Measurements from ENCODE around the gene CD300A. TPM values are rescaled to one million over a fixed set of nuclear protein-coding genes. Genes with fewer than 3 reads are reported as not detected.

The CD300A gene
- total and polyA plus RNA-seq, 2 of the 4 experiments (the other 2 are of a cell fraction) = not detected

GRCh38 chr17:74512624-74513091, 46.2 kb downstream of the CD300A start:
- Histone ChIP-seq H2AK5ac (ENCODE audit: low read depth, low read length) (no peak overlapping the region), H4K20me1 (ENCODE audit: insufficient read depth, low read length) (no peaks in the 10 kb centered on the region), H3K27ac (ENCODE audit: insufficient read depth, low read length) (no peak overlapping the region), H3K18ac (ENCODE audit: low read depth, low read length) (no peak overlapping the region), H3K23ac (ENCODE audit: low read depth, low read length) (no peak overlapping the region), H4K5ac (ENCODE audit: low read depth, low read length) (no peak overlapping the region), H3K79me1 (ENCODE audit: low read depth in 1 of 2, low read length in 2 of 2) (no peaks in the 10 kb centered on the region), H3K14ac (replicated peaks; ENCODE audit: low read depth, low read length) (no peak overlapping the region), H3K4me3 (ENCODE audit: insufficient read depth, low read depth, low read length) (no peak overlapping the region), H3K4ac (ENCODE audit: low read depth, low read length) (no peak overlapping the region), H3K4me2 (ENCODE audit: low read depth, low read length) (no peak overlapping the region), H2BK120ac (ENCODE audit: low read depth, low read length) (no peak overlapping the region), H3K9me1 (ENCODE audit: insufficient read depth, low read length) (no peaks in the 10 kb centered on the region), H4K91ac (ENCODE audit: insufficient read depth, low read depth, low read length) (no peak overlapping the region), H3K4me1 (ENCODE audit: control insufficient read depth, insufficient read depth, low read length) (no peaks in the 10 kb centered on the region), H2AFZ (replicated peaks; ENCODE audit: low read length, poor library complexity) (no peak overlapping the region), H3K36me3 (ENCODE audit: control insufficient read depth, insufficient read depth, low read length) (no peaks in the 10 kb centered on the region), H3K9ac (ENCODE audit: low read depth, low read length) (no peak overlapping the region), H2BK15ac (ENCODE audit: low read depth, low read length) (no peak overlapping the region), H3K27me3 (ENCODE audit: control insufficient read depth, insufficient read depth, low read length) (no peaks in the 10 kb centered on the region), H3K56ac (ENCODE audit: extremely low read depth, insufficient read depth, low read length) (no peak overlapping the region), H3K9me3 (ENCODE audit: control insufficient read depth, insufficient read depth, low read length) (peaks cover 34% of the 10 kb centered on the region), H2AK9ac (replicated peaks; ENCODE audit: low read depth, low read length, poor library complexity) (no peak overlapping the region), H2BK5ac (ENCODE audit: low read depth, low read length, poor library complexity, severe bottlenecking) (no peak overlapping the region), H2BK20ac (ENCODE audit: low read depth, low read length) (no peak overlapping the region), H4K8ac (ENCODE audit: low read depth in 2 of 2, low read length in 2 of 2) (no peak overlapping the region)
- POLR2A ChIA-PET (ENCODE audit: unreplicated experiment) = no interaction called here
- DNase-seq = no peak
- no TSS peak for BruUV-seq (replicated peaks)
- CTCF ChIA-PET = no interaction called here
- intact Hi-C loops (cut with micrococcal nuclease) = no loop called here
- dilution Hi-C loops (cut with HindIII; ENCODE audit: low sequenced_read_pairs, unreplicated experiment) = no loop called here
- WGBS, 2 experiments (ENCODE audit: extremely low coverage in 2 of 2, insufficient read length in 1 of 2) = 42% methylated on average over 2 of the region's 7 CpGs; no CpG with 5 or more reads in 1 of the 2 experiments
- no peak for ATAC-seq (ENCODE audit: low read depth)
- TF ChIP-seq CTCF (conservative IDR thresholded peaks at IDR 0.05; ENCODE audit: low read depth, low read length) (no peak), RAD21 (IDR thresholded peaks at IDR 0.05; ENCODE audit: low read length) (no peak), BHLHE40 (IDR thresholded peaks at IDR 0.05; ENCODE audit: low read depth, low read length) (no peak), CEBPB (IDR thresholded peaks at IDR 0.05; ENCODE audit: low read depth, low read length) (no peak), ELK1 (IDR thresholded peaks at IDR 0.05; ENCODE audit: borderline replicate concordance, low read depth, low read length) (no peak), CHD1 (IDR thresholded peaks at IDR 0.05; ENCODE audit: low read depth, low read length) (no peak), RFX5 (IDR thresholded peaks at IDR 0.05; ENCODE audit: low read depth, low read length) (no peak), MAFK (IDR thresholded peaks at IDR 0.05; ENCODE audit: low read depth, low read length) (no peak), RCOR1 (IDR thresholded peaks at IDR 0.05; ENCODE audit: insufficient replicate concordance, low read length) (no peak)
- in situ Hi-C loops (cut with MboI; ENCODE audit: low sequenced_read_pairs) = no loop called here

Measured in IMR-90 (cell line).